H1 (cell line): ENCODE data around the gene VGLL1.

Source experiments
- CHD1 ChIP-seq: IDR thresholded peaks from 2 replicates; pipeline ENCODE4 v1.6.1; 2012; ENCODE audit warnings: low read depth, low read length, improper control_type of control experiment
- CTCF ChIP-seq, 3 experiments: IDR thresholded peaks; 1 replicate in 2 of 3; 2 replicates in 1 of 3; pipeline versions ENCODE4 v1.5.1 to v1.6.1; 2011; ENCODE audit warnings: low read length in 3 of 3, mild to moderate bottlenecking in 3 of 3, inconsistent platforms in 2 of 3, low read depth in 1 of 3, moderate library complexity in 1 of 3; ENCODE audit not compliant: insufficient read depth in 1 of 3; ENCODE audit errors: control extremely low read depth in 1 of 3
- EZH2 ChIP-seq: fragments of 200-600 bp; sonication (generic); IDR thresholded peaks from 2 replicates; pipeline ENCODE4 v1.7.1; 2012; ENCODE audit warnings: low read depth, mild to moderate bottlenecking, moderate library complexity, low read length, inconsistent platforms; ENCODE audit not compliant: severe bottlenecking
- HDAC2 ChIP-seq, 2 experiments: fragments of 300-600 bp in 1 of 2; sonication (generic) in 1 of 2; IDR thresholded peaks; 2 replicates each; pipeline ENCODE4 v1.6.1; 2011 to 2012; ENCODE audit warnings: low read depth in 2 of 2, low read length in 2 of 2, mild to moderate bottlenecking in 2 of 2, moderate library complexity in 2 of 2, borderline replicate concordance in 1 of 2, inconsistent platforms in 1 of 2
- TBP ChIP-seq: IDR thresholded peaks from 2 replicates; pipeline ENCODE4 v1.6.1; 2011; ENCODE audit warnings: low read depth, low read length, improper control_type of control experiment

- TF ChIP-seq EZH2 (no peak), CHD1 (no peak), CTCF (IDR thresholded peaks at IDR 0.05; ENCODE audit: control extremely low read depth in 1 of 3, insufficient read depth in 1 of 3, low read depth in 1 of 3, low read length in 3 of 3) (no peak), TBP (no peak), HDAC2 (IDR thresholded peaks at IDR 0.05; ENCODE audit: borderline replicate concordance in 1 of 2, low read depth in 2 of 2, low read length in 2 of 2) (no peak)
These were observed 8.2 kb upstream of the VGLL1 start for GRCh38 chrX:136523770-136524169.
